ENCODE measurements around the gene ADH4.

ADH4 gene

DNA sequence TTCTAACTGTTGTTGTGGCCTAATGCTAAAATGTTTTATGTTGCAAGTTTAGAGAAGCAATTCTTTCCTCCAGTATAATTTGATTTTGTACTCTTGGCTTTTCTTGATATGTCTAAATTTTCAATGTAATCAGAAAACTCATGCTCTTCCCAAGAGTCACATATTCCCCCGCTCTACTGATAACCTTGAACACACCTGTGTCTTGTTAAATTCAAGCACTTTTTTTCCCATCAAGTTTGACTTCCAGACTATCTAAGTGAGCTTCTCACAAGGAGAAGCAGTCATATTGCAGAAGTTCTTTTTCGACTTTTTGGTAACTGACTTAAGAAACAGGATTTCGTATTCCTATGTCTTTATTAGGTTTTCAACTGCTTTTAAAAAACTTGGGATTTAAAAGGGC, 7.4 kb upstream of the ADH4 start:
- TF ChIP-seq GATA3 (IDR thresholded peaks at IDR 0.05; ENCODE audit: low read depth, low read length) (no peak), GATA2 (IDR thresholded peaks at IDR 0.05; ENCODE audit: low read depth, low read length) (no peak)

DNA sequence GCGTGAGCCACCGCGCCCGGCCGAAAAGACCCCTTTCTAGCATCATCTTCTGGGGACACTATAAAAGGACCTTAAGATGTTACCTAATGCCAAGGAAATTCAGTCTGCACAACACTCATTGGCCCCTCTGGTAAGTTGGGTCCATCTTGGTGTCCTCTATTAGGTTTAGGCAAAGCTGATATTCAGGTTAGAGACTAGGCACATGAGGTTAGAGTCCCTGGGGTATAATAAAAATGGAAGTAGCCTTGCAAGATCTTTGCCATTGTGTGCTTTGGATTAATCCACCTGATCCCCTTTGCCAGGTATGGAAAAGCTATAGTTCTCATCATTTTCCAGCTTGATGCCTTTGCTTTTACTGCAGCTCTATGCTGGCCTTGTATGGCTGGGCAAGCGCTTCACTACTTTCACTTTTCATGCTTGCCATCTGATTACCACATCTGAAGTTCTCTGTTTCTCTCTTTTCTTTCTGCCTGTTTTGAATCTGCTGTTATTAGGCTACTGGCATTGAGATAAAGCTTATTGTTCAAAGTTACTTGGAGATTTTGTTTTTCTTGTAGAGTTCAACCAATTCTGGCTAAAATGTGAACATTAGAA, 5.4 kb upstream of the ADH4 start:
- TF ChIP-seq GATA2 (IDR thresholded peaks at IDR 0.05; ENCODE audit: low read depth, low read length) (no peak), GATA3 (IDR thresholded peaks at IDR 0.05; ENCODE audit: low read depth, low read length) (no peak)

GRCh38 chr4:99148550-99148949, 4.5 kb upstream of the ADH4 start:
- TF ChIP-seq GATA2 (IDR thresholded peaks at IDR 0.05; ENCODE audit: low read depth, low read length) = no peak
- TF ChIP-seq GATA3 (IDR thresholded peaks at IDR 0.05; ENCODE audit: low read depth, low read length) = no peak

DNA sequence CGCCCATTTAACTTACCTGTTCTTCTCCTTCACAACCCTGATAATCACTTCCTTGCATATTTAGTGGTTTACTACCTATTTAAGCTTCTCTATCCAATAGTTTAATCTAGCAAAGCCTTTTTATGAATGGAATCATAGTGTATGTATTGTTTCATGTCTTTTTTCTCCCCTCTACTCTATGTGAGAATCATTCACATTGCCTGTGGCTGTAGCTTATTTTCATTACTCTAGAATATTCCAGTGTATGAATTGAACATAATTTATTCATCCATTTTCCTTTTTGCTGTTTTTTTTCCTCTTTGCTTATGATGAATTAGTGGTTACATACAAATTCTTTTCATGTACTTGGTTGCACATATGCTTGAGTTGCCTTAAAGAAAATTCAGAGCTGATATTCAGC, 490 bp upstream of the ADH4 start:
- TF ChIP-seq GATA2 (IDR thresholded peaks at IDR 0.05; ENCODE audit: low read depth, low read length) (no peak), GATA3 (IDR thresholded peaks at IDR 0.05; ENCODE audit: low read depth, low read length) (no peak)

DNA sequence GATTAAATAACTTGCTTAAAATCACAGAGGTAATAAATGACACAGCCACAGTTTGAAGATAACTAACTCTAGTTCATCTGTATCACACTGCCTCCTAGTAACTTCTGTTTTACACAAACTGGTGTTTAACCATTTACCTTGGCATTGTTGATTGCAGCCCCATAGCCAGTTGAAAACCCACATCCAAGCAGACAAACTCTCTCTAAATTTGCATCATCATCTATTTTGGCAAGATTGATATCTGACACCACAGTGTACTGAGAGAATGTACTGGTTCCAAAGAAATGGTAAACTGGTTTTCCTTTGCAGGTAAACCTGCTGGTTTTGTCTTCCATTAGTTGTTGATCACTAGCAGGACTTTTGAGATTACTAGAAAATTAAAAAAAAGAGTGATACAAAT, 7.8 kb downstream of the ADH4 start:
- no peak for TF ChIP-seq GATA3 (IDR thresholded peaks at IDR 0.05; ENCODE audit: low read depth, low read length)
- TF ChIP-seq GATA2 (IDR thresholded peaks at IDR 0.05; ENCODE audit: low read depth, low read length) = no peak

DNA sequence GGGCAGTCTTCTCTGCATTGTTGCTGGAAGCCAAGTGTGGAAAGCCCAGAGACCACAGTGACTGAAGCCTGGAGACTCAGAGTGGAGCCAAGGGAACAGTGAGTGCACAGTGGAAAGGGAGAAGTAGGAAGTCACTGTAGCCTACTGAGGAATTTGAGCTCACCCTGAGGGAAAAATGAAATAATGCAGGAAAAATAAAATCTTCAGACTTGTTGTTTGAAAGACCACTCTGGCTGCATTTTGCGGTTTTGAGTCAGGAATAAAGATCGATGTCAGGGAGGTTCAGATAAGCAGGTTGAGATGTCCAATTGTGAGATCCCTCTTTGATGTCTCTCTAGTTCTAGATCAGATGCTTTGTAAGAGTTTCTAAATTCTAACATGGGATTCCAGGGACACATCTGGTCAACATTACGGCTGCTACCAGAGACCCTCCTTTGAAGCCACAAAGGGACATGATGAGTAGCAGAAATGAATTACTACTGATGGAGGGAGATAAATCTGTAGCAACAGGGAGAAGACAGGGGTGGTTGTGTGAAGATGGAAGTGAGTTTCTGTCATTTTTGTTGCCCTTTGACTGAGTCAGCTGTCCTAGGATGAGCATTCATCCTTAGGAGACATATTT, 8.4 kb downstream of the ADH4 start:
- TF ChIP-seq GATA2 (IDR thresholded peaks at IDR 0.05; ENCODE audit: low read depth, low read length) = peak; percentile 74; the same call in 1 of the 2 replicates
- peak; percentile 89 for TF ChIP-seq GATA3 (IDR thresholded peaks at IDR 0.05; ENCODE audit: low read depth, low read length)

DNA sequence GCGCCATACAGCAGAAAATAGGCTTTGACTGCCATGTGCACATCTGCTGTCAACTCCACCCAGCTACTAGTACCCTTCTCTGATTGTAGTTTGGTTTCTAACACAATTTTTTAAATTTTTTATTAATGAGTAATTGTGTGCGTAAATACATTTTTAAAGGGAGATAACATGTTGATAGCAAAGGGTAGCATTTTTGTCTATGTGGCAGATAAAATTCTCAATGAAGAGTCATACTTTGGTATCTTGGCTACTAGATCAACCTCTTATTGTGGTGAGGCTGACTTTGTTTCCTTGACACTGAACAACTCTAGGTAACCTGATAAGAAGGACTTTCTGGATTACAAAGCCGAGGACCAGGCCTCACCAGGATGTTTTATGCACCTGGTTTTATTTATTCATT, 9.5 kb downstream of the ADH4 start:
- TF ChIP-seq GATA2 (IDR thresholded peaks at IDR 0.05; ENCODE audit: low read depth, low read length) (no peak), GATA3 (IDR thresholded peaks at IDR 0.05; ENCODE audit: low read depth, low read length) (no peak)

- TF ChIP-seq GATA3 (IDR thresholded peaks at IDR 0.05; ENCODE audit: low read depth, low read length) (no peak), GATA2 (IDR thresholded peaks at IDR 0.05; ENCODE audit: low read depth, low read length) (no peak)
These were observed 12.7 kb downstream of the ADH4 start for GRCh38 chr4:99131378-99131777.

DNA sequence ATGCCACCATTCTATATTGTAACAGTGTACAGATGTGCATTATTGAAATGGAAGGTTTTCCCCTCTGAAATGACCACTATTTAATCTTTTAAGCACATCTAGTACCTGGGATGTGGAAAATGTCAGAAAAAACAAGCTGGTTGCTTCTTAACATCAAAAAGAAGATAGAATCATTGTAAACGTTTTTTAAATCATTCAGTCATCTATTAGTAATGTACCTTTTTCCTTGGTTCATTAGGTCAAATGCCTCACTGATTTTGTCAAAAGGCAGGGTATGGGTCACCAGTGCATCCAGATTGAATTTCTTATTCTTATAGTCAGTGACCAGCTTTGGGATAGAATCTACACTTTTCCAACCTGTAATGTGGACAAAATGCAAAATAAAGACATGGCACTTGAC, 17.7 kb downstream of the ADH4 start:
- no peak for TF ChIP-seq GATA2 (IDR thresholded peaks at IDR 0.05; ENCODE audit: low read depth, low read length)
- no peak for TF ChIP-seq GATA3 (IDR thresholded peaks at IDR 0.05; ENCODE audit: low read depth, low read length)

DNA sequence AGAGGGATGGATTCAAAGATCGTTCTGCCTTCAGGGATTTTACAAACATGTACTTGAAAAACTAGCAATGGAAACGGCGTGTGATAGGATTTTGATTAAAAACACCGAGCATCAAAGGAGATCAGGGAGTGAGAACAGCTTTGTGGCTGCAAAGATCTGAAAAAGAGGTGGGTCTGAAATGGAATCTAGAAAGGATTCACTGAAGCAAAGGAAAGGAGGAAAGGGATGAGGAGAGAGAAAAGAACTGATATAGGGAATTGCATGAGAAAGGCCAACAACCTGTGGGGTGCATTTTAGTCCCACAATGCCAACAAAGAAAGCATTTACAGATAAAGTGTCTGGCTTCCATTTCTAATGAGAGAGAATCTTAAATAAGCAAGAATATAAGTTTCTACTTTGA, 23.1 kb downstream of the ADH4 start:
- TF ChIP-seq GATA3 (IDR thresholded peaks at IDR 0.05; ENCODE audit: low read depth, low read length) = no peak

GRCh38 chr4:99120501-99120900, 23.6 kb downstream of the ADH4 start:
- TF ChIP-seq GATA3 (IDR thresholded peaks at IDR 0.05; ENCODE audit: low read depth, low read length) (no peak), GATA2 (IDR thresholded peaks at IDR 0.05; ENCODE audit: low read depth, low read length) (no peak)

DNA sequence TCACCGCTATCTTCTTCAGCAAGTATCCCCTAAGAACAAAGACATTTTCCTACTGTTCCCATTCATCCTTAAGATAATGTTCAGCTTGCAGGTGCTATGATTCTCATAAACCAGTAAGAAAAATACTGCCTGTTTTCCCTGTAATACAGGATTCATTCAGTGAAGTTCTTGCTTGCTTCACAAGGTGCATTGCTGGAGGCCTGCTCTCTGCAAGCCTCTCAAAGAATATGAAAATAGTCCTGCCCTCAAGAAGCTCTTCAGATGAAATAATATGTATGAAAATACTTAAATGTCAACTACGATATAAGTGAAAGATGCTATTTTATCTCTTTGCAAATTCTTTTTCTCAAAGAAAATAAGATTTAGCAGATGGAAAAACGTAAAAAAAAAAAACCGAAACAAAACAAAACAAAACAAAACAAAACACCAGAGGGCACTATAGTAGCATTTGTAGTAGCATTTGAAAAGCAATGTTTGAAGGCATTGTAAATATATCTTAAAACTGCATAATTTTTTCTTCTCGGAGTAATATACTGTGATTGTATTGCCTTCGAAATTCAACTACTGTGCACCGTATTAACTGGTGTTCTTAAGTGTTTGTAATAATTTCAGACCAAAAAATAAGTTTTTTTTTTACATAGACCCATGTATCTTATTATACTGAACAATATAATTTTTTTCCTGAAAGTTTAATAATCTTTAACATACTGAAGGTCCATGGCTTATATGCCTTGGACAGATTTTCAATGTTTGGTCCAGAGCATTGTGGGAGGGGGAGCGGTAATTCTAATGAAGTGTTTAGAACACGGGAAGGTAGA, 26.0 kb downstream of the ADH4 start:
- TF ChIP-seq GATA2 (IDR thresholded peaks at IDR 0.05; ENCODE audit: low read depth, low read length) (no peak), GATA3 (IDR thresholded peaks at IDR 0.05; ENCODE audit: low read depth, low read length) (no peak)

- TF ChIP-seq GATA3 (IDR thresholded peaks at IDR 0.05; ENCODE audit: low read depth, low read length) (no peak), GATA2 (IDR thresholded peaks at IDR 0.05; ENCODE audit: low read depth, low read length) (no peak)
These were observed 39.9 kb downstream of the ADH4 start for GRCh38 chr4:99104153-99104552.

GRCh38 chr4:99103166-99103565, 40.9 kb downstream of the ADH4 start:
- TF ChIP-seq GATA3 (IDR thresholded peaks at IDR 0.05; ENCODE audit: low read depth, low read length) (no peak), GATA2 (IDR thresholded peaks at IDR 0.05; ENCODE audit: low read depth, low read length) (no peak)

DNA sequence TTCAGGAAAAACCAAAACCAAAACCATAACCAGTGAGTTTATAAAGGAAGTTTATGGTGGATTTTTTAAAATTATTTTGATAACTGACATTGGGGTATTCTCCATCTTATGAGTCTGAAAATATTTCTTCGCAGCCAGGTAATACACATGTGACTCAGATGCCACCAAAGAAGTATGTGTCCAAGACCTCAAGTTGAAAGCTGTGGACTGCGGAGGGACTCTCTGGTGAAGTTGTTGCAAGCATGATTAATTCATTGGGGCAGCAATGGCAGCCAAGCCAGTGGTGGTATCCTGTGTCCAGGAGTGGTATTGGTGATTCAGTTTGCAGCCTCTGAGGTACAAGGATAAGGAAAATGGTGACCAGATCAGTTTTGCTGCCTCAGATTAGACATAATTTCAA, 41.5 kb downstream of the ADH4 start:
- TF ChIP-seq GATA2 (IDR thresholded peaks at IDR 0.05; ENCODE audit: low read depth, low read length) (no peak), GATA3 (IDR thresholded peaks at IDR 0.05; ENCODE audit: low read depth, low read length) (no peak)
